Retinal pigment epithelial cell (primary cell): ENCODE data around the gene TENM4.
A peak's percentile ranks its signal among the peaks of the same experiment; 100 is the strongest.

ENCODE experiments used
- DNase-seq: peaks from one replicate; pipeline ENCODE4 v3.0.0-alpha.2; 2010; ENCODE audit warnings: low read depth
- H3K4me3 ChIP-seq: 2 replicates; pipeline ENCODE4 v1.5.1; 2011; ENCODE audit warnings: mild to moderate bottlenecking, low read length, control low read depth, moderate library complexity
- CTCF ChIP-seq: conservative IDR thresholded peaks from 2 replicates; pipeline ENCODE4 v1.5.1; 2011; ENCODE audit warnings: low read depth, low read length, control low read depth, inconsistent platforms

TENM4 gene

GRCh38 chr11:79046366-79046765, 394.5 kb downstream of the TENM4 start:
- no peak for DNase-seq
- H3K4me3 ChIP-seq = no peak overlapping the region
- no peak for TF ChIP-seq CTCF

- TF ChIP-seq CTCF = no peak
Observed at GRCh38 chr11:79045800-79046304, 395.0 kb downstream of the TENM4 start.

GRCh38 chr11:79045018-79045799, 395.6 kb downstream of the TENM4 start:
- TF ChIP-seq CTCF = no peak
- DNase-seq = no peak

More at GRCh38 chr11:79045800-79046304, 395.0 kb downstream of the TENM4 start:
- DNase-seq = no peak
- no peak overlapping the region for H3K4me3 ChIP-seq

GRCh38 chr11:79044201-79044600, 396.6 kb downstream of the TENM4 start:
- no peak for DNase-seq
- no peak for TF ChIP-seq CTCF
- H3K4me3 ChIP-seq = no peak overlapping the region

More at GRCh38 chr11:79045018-79045799, 395.6 kb downstream of the TENM4 start:
- H3K4me3 ChIP-seq = no peak overlapping the region

GRCh38 chr11:79043726-79044125, 397.1 kb downstream of the TENM4 start:
- no peak overlapping the region for H3K4me3 ChIP-seq
- peak; percentile 57 for DNase-seq
- TF ChIP-seq CTCF = no peak

GRCh38 chr11:79042824-79043223, 398.0 kb downstream of the TENM4 start:
- no peak for DNase-seq
- H3K4me3 ChIP-seq = no peak overlapping the region

More at GRCh38 chr11:79042824-79043223, 398.0 kb downstream of the TENM4 start:
- TF ChIP-seq CTCF = no peak
